HG02938 (cell line): ENCODE measurements around the gene FAAP100.

Source experiments
- ATAC-seq: cut with Tn5 transposase; IDR thresholded peaks from one replicate; pipeline ENCODE4 v1.9.1; 2021; ENCODE audit warnings: mild to moderate bottlenecking, moderate library complexity; ENCODE audit not compliant: unreplicated experiment

Gene FAAP100

DNA sequence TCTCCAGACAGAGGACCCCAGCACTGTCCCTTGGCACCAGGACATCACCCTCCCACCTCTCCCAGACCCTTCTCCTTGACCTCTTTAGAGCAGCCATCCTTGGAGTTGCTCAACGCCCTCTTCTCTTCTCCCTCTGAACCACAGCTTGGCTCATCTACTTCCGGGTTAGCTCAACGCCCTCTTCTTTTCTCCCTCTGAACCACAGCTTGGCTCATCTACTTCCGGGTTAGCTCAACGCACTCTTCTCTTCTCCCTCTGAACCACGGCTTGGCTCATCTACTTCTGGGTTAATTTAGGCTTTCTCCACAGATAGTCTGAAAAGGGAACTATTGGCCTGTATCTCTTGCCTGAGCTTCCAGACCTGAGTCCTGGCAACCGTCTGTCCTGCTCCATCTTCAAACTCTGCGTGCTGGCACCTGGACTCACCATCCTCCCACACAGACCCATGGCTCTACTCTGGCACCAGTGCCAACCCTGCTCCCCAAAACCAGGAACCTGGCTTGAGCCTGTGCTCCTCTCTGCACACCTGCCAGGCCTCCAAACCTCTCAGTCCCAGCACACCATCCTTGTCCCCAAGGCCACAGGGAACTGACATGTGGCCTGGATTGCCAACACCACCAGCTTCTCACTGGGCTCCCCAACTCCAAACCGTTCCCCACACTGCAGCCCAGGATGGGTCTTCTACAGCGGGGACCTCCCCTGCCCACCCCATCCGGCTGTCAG, 25.3 kb upstream of the FAAP100 start:
- ATAC-seq, result no peak

DNA sequence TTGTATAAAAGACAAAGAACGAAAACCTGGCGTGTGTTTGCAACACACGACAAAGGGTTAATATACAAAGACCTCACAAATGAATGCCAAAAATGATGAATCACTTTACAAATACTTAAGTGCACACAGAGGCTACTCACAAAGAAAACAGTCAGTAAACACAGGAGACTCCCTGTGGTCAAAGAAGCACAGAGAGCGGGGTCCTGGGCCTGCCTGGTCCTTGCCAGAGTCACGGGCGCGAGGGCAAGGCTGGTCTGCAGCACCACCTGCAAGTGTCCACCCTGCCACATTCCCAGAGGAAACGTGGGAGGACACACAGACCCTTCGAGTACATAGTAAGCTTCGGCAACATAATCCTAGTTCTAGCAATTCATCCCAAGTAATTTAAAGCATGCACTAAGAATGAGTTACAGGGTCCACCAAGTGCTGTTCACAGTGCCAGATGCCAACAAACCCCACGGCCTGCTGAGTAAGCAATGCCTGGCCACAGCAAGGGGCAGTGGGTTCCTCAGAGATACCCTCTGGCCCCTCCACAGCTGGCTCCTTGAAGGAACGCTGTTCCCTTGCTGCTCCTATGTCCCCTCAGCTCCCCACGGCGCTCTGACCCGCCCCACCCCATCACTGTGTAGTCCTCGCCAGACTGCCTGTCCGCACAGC, 24.6 kb upstream of the FAAP100 start:
- no peak for ATAC-seq

DNA sequence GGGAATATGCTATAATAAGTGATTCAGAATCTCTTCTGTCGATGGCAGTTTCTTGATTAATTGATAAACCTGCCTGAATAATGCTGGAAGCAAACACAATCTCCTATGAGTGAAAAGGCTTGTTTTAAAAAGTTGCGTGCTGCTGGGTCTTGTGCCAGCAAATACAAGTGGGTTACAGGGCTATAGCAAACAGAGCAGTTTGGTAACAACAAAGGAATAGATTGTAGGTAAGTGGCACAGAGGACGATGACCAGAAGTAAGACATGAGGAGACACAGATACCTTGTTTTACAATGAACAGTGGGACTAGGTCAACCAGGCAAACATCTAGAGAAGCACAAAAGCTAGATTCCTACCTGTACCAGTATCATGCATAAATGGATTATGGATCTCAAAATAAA, 23.7 kb upstream of the FAAP100 start:
- ATAC-seq, result no peak

DNA sequence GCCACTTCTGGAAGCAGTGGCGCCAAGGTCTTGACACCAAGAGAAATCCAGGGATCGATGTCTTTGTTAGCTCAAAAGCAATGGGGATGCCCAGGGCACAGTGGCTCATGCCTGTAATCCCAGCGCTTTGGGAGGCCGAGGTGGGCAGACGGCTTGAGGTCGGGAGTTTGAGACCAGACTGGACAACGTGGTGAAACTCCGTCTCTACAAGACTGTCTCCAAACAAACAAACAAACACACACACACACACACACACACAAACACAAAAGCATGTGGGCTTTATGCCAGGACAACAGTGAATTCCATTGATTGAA, 22.4 kb upstream of the FAAP100 start:
- ATAC-seq, result no peak

DNA sequence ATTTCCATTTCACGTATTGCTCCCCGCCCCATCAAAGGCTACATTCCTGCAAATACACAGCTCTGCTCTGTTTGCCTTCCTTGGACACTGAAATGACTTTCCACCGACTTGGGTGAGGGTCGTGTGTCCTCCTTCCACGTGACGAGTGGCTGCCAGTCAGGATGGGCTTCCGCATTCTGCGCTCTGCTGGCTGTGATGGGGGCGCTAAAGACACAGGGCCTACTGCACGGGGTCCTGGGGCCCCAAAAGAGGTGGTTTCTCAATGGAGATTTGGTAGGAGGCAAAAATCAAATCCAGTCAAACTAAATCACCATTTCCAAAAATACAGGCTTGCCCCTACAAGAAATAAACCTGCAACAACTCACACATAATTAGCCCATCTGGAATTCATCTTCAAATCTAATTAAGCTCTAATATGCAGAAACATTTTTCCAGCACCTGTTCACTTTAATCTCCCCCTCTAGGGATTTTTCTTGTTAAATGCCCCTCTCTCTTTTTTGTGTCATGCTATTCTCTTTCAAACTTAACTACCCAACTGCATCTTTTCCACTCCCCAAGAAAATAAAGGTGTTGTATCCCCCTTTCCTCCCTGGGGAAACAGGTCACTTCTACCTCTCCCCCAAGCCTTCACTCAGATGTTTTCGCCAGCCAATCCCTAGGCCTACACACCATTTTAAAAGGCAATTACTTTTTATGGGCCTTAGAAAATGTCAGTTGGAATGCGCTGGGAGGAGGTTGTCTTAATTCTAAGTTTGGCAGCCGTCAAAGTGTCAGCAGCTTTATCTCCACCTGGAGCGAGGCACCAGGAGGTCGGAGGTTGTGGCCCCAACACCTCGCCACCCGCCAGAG, 21.9 kb upstream of the FAAP100 start:
- ATAC-seq, result no peak

DNA sequence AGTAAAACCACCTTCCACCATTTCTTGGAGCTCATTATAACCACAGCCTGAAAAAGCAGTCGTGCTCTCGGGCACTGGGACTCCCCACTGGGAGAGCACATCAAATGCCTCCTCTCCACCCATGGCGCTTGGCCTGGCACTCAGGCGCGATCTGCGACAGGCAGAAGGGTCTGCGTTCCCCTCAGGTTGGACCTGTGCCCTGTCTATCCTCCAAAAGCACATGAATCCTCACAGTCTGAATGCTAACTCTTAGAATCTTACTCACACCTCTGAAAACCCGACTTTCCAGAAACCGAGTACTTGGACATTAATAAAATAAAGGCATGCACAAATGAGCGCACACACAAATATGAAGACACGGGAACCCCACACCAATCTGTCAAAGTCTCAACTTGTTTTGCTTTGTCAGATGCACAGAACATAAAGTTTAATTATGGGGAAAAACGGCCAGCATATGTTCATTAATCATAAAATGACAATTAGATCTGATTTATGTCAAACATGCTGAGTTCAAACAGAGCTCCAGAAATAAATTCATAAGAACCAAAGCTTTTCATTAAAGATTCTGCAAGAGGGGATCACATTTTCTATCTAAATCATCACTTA, 20.5 kb upstream of the FAAP100 start:
- no peak for ATAC-seq

DNA sequence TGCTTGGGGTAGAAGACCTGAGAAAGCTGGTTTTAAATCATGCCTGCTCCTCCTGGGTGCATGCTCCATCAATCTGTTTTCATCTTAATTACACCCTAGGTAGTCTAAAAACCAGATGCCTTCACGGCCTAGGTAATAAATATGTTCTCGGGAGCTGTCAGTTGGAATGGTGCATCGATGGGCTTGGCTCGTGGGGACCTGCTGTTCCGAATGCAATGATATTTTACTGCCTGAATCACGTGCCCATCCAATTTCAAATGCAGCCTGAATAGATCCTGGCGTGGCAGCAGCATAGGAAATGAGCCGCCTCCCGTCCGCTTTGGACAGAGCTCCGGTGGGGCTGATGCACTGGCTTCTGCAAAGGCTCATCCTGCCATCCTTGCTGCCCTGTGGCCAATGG, 18.8 kb upstream of the FAAP100 start:
- no peak for ATAC-seq

DNA sequence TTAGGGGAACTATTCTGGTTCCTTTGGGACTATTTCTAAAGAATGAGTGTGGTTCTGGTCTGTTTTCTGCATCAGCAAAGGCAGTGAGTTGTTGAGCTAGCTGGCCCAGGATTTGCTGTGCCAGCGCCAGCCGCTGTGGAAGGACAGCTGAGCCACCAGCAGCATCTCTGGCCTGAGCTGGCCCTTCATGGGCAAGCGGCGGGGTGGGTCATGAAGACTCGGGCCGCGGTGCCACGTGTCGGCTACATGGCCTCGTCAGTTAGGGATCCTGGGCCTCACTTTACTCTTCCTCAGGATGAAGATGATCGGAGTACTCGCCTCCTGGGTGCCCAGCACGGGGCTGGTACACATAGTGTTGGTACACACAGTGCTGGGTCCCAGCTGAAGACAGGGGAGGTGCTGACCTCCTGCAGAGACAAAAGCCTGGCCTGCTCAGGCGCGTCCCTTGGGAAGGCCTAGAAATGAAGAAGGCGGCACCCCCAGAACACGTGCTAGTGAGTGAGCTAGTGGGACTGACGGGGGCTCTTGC, 17.9 kb upstream of the FAAP100 start:
- no peak for ATAC-seq

DNA sequence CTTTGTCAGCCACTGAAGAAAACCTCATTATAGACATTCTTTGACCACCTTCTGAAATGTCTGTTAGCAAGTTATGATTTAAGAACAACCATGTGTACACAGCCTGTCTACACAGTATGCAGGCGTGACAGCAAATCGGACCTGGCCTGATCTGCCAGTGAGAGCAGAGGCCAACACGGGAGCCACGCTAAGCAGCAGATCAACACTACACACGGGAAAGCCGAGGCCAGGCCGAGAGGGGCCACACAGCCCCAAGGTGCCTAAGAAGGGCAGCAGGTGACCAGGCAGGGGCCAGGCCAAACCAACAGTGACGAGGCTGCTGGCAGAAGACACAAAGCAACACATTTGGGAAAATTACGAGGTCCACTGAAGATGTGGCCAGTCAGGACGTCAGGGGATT, 16.3 kb upstream of the FAAP100 start:
- no peak for ATAC-seq

DNA sequence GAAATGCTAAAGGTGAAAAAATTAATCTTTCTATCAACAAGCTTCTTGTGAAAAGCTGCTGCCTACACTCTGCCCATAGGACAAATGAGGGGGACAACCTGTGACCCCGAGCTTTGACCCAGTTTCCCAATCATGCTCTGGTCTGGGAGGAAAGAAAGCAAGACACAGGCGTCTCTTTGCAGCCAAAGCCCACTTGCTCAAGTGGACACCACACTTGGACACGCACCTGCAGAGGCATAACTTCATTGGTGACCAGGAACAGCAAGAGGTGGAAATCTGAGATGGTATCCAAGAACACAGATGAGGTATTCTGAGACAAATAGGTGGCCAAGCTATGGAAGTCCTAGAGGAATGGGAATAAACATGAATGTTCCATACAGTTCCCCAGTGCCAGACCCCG, 15.0 kb upstream of the FAAP100 start:
- no peak for ATAC-seq

DNA sequence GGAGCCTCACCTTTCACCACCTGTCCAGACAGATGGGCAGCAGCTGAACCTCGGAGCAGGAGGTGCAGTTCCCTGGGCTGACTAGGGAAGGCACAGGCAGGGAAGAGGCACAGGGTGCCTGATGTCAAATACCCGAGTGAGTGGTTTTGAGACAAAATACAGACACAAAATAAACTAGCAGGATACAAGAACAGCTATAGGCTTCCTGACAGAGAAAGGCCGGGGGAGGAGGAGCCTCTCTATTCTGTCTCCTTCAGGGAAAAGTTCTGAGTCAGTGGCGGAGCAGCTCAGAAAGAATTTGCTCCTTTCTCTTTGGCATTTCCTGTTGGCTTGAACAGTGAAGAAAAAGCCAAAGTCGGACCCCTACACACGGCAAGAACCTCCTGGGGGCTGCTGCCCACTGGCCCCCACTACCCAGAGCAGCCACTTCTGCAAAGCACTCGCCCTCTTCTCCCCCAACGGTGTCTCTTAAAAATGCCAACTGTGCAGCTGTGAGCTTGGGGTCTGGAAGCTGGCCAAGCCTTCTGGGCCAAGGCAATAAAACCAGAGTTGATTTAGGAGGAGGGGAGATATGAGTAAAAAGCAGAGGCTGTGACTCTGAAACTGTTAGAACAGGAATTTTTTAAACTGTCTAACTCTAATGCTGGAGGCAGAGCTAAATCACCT, 14.4 kb upstream of the FAAP100 start:
- ATAC-seq, result no peak

DNA sequence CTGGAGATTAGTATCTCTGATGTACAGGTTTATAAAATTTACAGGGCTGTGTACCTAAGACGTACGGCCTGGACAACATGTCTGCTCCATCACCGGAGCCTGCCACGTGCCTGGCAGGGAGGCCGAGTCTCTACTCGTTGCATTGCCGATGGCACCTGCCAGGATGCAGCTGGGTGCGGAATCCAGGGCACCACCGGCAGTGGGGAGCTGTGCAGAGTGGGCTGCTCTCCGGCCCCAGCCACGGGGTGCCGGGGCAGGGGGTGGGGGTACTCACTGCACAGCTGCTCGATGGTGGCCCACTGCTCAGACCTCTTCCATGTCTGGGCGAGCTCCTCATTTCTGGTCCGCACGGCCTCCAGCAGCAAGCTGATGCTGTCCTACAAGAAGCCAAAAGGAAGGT, 13.1 kb upstream of the FAAP100 start:
- no peak for ATAC-seq

DNA sequence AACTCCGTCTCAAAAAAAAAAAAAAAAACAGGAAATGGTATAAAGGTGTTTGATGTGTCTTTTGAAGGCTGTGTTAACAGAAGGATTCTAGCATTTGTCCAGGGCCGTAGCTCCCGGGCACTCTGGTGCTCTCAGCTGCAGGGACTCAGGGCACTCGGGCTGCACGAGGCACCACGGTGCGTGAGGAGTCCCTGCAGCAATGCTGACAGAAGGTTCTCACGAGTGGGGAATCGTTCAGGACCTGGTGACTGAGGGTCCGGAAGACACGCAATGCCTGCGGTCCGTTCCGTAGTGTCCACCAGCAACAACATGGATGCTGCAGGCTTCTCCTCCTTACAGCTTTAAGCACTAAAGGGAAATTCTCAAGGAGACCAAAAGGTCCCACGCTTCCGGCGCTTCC, 12.6 kb upstream of the FAAP100 start:
- no peak for ATAC-seq

DNA sequence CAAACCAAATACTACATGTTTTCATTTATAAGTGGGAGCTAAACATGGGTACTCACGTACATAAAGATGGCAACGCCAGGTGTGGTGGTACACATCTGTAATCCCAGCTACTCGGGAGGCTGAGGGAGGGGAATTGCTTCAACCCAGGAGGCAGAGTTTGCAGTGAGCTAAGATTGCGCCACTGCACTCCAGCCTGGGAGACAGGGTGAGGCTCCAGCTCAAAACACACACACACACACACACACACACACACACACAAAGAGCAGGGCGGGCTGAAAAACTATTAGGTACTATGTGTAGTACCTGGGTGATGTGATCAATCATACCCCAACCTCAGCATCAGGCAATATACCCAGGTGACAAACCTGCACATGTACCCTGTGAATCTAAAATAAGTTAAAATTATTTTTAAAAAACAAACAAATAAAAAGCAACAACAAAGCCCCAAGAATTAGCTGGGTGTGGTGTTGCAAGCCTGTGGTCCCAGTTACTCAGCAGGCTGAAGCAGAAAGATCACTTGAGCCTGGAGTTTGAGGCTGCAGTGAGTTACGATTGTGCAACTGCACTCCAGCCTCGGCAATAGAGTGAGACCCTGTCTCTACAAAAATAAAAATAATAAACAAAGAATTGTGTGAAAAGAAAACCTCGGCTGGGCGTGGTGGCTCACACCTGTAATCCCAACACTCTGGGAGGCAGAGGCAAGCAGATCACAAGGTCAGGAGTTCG, 11.9 kb upstream of the FAAP100 start:
- no peak for ATAC-seq

DNA sequence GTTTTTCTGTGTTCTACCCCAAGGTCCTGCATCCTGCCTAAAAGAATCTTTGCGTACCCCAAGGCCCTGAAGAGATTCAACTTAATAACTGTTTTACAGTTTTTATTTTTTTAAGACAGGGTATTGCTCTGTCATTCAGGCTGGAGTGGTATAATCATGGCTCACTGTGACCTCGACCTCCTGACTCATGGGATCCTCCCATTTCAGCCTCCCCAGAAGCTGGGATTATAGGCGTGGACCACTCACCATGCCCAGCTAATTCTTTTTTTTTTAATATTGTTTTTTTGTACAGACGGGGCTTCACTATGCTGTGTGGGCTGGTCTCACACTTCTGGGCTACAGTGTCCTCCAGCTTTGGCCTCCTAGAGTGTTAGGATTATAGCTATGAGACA, 9.3 kb upstream of the FAAP100 start:
- ATAC-seq, result no peak

DNA sequence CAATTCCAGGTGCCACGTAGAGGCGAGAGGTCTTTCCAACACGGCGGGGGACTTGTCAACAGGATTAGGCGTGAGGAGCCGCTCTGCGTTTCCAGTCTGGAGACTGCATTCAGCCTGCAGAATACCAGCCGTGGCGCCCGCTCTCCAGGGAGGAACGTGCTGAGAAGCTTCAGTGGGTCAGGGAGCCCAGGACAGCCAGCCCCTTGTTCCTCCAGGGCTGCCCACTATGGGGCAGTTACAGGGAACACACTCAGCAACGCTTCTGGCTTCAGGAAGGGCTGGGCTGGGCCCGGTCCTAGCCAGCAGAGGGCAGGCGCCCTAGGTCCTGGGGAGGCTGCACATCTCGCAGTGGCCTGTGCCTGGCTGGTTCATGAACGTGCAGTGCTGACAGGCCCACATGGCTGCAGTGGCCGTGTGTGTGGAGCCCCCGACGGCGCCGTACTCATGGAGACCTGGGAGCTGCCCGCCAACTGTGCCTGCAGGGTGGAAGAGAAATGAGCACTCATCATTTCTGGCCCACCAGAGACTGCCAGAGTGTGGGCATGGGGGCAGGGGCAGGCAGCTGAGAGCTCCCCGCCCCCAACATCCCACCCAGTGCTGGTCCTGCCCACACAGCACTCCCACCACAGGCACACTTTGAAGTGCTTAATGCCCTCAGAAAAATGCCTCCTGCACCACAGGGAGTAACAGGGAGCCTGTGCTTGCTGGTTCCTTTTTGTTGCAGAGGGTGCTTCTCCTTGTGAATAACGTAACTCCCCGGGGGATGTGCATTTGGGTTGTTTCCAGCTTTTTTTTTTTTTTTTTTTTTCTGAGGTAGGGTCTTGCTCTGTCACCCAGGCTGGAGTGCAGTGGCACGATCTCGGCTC, 7.0 kb upstream of the FAAP100 start:
- ATAC-seq, result no peak

DNA sequence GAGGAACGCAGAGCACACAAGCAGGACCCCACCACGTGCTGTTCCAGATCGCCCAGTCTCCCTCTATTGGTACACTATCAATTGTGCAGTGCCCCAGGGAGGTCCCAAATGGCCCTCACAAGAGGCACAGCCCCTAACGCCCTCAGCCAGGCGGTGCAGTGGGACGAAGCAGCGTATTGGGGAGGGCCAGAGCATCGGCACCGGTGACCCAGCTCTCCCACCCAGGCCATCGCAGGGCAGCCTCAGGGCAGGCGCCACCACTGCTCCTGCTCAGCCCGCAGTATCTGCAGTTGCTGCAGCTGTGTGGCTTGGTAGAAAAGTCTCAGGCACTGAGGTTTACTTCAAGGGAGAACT, 5.9 kb upstream of the FAAP100 start:
- ATAC-seq, result no peak

DNA sequence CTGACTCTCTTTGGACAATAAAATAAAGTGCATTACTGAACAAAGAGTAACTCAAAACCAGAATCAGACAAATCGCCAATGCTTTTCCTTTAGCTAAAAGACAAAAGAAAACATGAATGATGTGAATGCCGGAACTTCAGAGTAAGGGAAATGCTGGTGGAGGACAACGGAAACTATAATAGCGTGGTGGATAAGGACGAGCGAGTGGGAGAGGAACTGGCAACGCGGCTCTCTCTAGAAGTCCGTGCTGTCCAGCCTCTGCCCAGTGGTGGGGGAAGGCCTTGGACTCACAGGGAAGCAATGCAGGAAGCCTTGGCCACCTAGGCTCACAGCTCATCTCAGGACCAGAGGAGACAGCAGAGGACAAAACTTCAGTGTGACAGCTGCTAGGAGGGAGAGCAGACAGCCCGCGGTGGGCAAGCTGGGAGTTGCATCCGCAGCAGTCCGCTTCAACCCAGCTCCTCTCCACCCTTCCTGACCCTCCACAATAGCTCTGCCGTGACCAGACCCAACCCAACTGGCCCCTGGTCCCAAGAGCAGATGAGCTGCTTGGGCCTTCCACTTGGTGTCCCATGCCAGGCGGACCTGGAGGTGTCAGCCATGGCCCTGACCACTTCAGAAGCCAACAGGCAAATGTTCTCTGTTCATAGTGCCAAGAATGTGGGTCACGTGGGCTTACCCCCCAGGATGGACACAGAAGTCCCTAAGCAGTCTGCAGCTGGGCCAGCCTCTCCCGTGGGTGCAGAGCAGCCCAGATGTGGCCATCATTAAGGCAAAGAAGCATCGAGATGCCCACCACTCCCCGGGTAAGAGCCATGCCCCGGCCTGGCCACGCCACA, 5.3 kb upstream of the FAAP100 start:
- no peak for ATAC-seq

DNA sequence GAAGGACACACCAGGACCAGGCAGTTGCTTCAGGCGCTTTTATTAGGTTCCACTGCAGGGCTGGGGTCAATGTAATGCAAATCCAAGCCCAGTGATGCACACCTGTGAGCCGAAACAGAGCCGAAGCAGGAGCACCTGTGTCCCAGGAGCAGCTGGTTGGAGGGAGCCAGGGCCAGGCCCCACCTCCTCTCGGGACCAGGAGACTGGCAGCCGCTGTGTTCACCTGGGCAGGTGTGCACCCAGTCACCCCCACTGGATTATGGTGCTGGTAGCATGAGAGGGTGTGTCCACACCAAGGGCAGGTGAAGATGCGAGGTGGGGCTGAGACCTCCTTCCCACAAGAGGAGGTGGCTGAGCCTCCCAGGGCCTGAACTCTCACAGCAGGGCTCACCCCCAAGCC, 4.7 kb upstream of the FAAP100 start:
- ATAC-seq, result no peak
